ENCODE results near the gene SMIM13. TPM values are rescaled to one million over a fixed set of nuclear protein-coding genes. Genes with fewer than 3 reads are reported as not detected.

SMIM13 gene
- total RNA-seq: 15.2 and 15.6 TPM in 2 replicates

- Mint-ChIP-seq H3K27ac (peak within 1 kb of the TSS; percentile 95), H3K4me3 (peak within 1 kb of the TSS; percentile 92), H3K4me1 (peaks cover 26% of the 10 kb centered on the region), H3K36me3 (ENCODE audit: low read depth) (peaks cover 7% of the 10 kb centered on the region), H3K27me3 (peaks cover 2% of the 10 kb centered on the region), H3K9me3 (no peaks in the 10 kb centered on the region)
- peak; percentile 99 for DNase-seq
- intact Hi-C loops (cut with micrococcal nuclease): loop anchor here (1.0 to 5.0 kb wide), 7 partner anchors 17 to 443 kb away; partner anchors contain the start of genes ERVFRD-1, MAK, NEDD9 and TMEM14C
Observed at GRCh38 chr6:11093626-11094410, at the start of gene SMIM13. SMIM13 (plus strand) TSS chr6:11093834; CDS start chr6:11094314, 480 bp downstream.

- DNase-seq: peak; percentile 72
- Mint-ChIP-seq H3K27ac (peak within 1 kb of the TSS; percentile 64), H3K27me3 (peaks cover 61% of the 10 kb centered on the region)
Observed at GRCh38 chr6:11043961-11044711, 49.5 kb upstream of the SMIM13 start, which contains the start of gene ELOVL2. ELOVL2 (minus strand) TSS chr6:11044305; CDS start chr6:11044230, 75 bp downstream.

GRCh38 chr6:11044712-11045167 is 48.9 kb upstream of the SMIM13 start:
- Mint-ChIP-seq H3K27ac (no peak overlapping the region), H3K27me3 (peaks cover 63% of the 10 kb centered on the region), H3K4me3 (peak overlapping the region; percentile 79), H3K9me3 (peaks cover 4% of the 10 kb centered on the region), H3K4me1 (peaks cover 6% of the 10 kb centered on the region), H3K36me3 (ENCODE audit: low read depth) (peaks cover 2% of the 10 kb centered on the region)
- intact Hi-C loops (cut with micrococcal nuclease): loop anchor here (10.0 kb wide), 1 partner anchor 160 kb away; the partner anchor contains the start of genes GCM2 and SYCP2L
- DNase-seq: no peak

More at GRCh38 chr6:11043961-11044711, 49.5 kb upstream of the SMIM13 start, which contains the start of gene ELOVL2:
- peaks cover 4% of the 10 kb centered on the region for H3K9me3 Mint-ChIP-seq
- H3K36me3 Mint-ChIP-seq (ENCODE audit: low read depth): peaks cover 2% of the 10 kb centered on the region
- peaks cover 6% of the 10 kb centered on the region for H3K4me1 Mint-ChIP-seq
- peak within 1 kb of the TSS; percentile 79 for H3K4me3 Mint-ChIP-seq
- intact Hi-C loops (cut with micrococcal nuclease): loop anchor here (10.0 kb wide), 1 partner anchor 159 kb away; the partner anchor contains the start of genes GCM2 and SYCP2L

- H3K27ac Mint-ChIP-seq: no peak overlapping the region
- peaks cover 43% of the 10 kb centered on the region for H3K27me3 Mint-ChIP-seq
- no peaks in the 10 kb centered on the region for H3K4me1 Mint-ChIP-seq
- no peaks in the 10 kb centered on the region for H3K9me3 Mint-ChIP-seq
- intact Hi-C loops (cut with micrococcal nuclease): no loop called here
- H3K4me3 Mint-ChIP-seq: no peak overlapping the region
- H3K36me3 Mint-ChIP-seq (ENCODE audit: low read depth): no peaks in the 10 kb centered on the region
- DNase-seq: no peak
Observed at GRCh38 chr6:11050731-11051130, 42.9 kb upstream of the SMIM13 start.

GRCh38 chr6:11053307-11053706 is 40.3 kb upstream of the SMIM13 start:
- Mint-ChIP-seq H3K4me3 (no peak overlapping the region), H3K9me3 (no peaks in the 10 kb centered on the region), H3K27me3 (peaks cover 29% of the 10 kb centered on the region), H3K36me3 (ENCODE audit: low read depth) (no peaks in the 10 kb centered on the region), H3K27ac (no peak overlapping the region), H3K4me1 (no peaks in the 10 kb centered on the region)
- no peak for DNase-seq
- intact Hi-C loops (cut with micrococcal nuclease): no loop called here

- Mint-ChIP-seq H3K27ac (no peak overlapping the region), H3K27me3 (peaks cover 19% of the 10 kb centered on the region), H3K36me3 (ENCODE audit: low read depth) (no peaks in the 10 kb centered on the region), H3K4me1 (no peaks in the 10 kb centered on the region), H3K4me3 (no peak overlapping the region), H3K9me3 (no peaks in the 10 kb centered on the region)
- intact Hi-C loops (cut with micrococcal nuclease): no loop called here
- DNase-seq: no peak
Observed at GRCh38 chr6:11054722-11055121, 38.9 kb upstream of the SMIM13 start.

GRCh38 chr6:11055127-11055627 is 38.5 kb upstream of the SMIM13 start:
- Mint-ChIP-seq H3K36me3 (ENCODE audit: low read depth) (no peaks in the 10 kb centered on the region), H3K9me3 (no peaks in the 10 kb centered on the region), H3K27ac (no peak overlapping the region), H3K4me1 (no peaks in the 10 kb centered on the region), H3K4me3 (no peak overlapping the region), H3K27me3 (peaks cover 17% of the 10 kb centered on the region)
- DNase-seq: no peak
- intact Hi-C loops (cut with micrococcal nuclease): no loop called here

- intact Hi-C loops (cut with micrococcal nuclease): no loop called here
- no peak for DNase-seq
- H3K4me1 Mint-ChIP-seq: no peaks in the 10 kb centered on the region
Observed at GRCh38 chr6:11056871-11057270, 36.8 kb upstream of the SMIM13 start.

GRCh38 chr6:11058406-11058805 is 35.2 kb upstream of the SMIM13 start:
- no peak overlapping the region for H3K4me3 Mint-ChIP-seq
- H3K36me3 Mint-ChIP-seq (ENCODE audit: low read depth): no peaks in the 10 kb centered on the region
- no peaks in the 10 kb centered on the region for H3K4me1 Mint-ChIP-seq
- H3K27ac Mint-ChIP-seq: no peak overlapping the region
- no peak for DNase-seq
- intact Hi-C loops (cut with micrococcal nuclease): no loop called here
- H3K27me3 Mint-ChIP-seq: peaks cover 16% of the 10 kb centered on the region
- no peaks in the 10 kb centered on the region for H3K9me3 Mint-ChIP-seq

More at GRCh38 chr6:11056871-11057270, 36.8 kb upstream of the SMIM13 start:
- Mint-ChIP-seq H3K4me3 (no peak overlapping the region), H3K9me3 (no peaks in the 10 kb centered on the region), H3K27me3 (peaks cover 16% of the 10 kb centered on the region), H3K27ac (no peak overlapping the region), H3K36me3 (ENCODE audit: low read depth) (no peaks in the 10 kb centered on the region)

GRCh38 chr6:11062083-11062482 is 31.6 kb upstream of the SMIM13 start:
- Mint-ChIP-seq H3K9me3 (no peaks in the 10 kb centered on the region), H3K27me3 (peaks cover 10% of the 10 kb centered on the region), H3K4me1 (no peaks in the 10 kb centered on the region), H3K4me3 (no peak overlapping the region), H3K36me3 (ENCODE audit: low read depth) (no peaks in the 10 kb centered on the region), H3K27ac (no peak overlapping the region)
- no peak for DNase-seq
- intact Hi-C loops (cut with micrococcal nuclease): loop anchor here (10.0 kb wide), 1 partner anchor 547 kb away; no protein-coding TSS in a partner anchor

GRCh38 chr6:11062715-11063114 is 30.9 kb upstream of the SMIM13 start:
- Mint-ChIP-seq H3K36me3 (ENCODE audit: low read depth) (no peaks in the 10 kb centered on the region), H3K27ac (no peak overlapping the region), H3K4me1 (no peaks in the 10 kb centered on the region), H3K4me3 (no peak overlapping the region), H3K27me3 (peaks cover 10% of the 10 kb centered on the region), H3K9me3 (no peaks in the 10 kb centered on the region)
- intact Hi-C loops (cut with micrococcal nuclease): loop anchor here (10.0 kb wide), 1 partner anchor 548 kb away; no protein-coding TSS in a partner anchor
- DNase-seq: no peak

- H3K27ac Mint-ChIP-seq: no peak overlapping the region
- peaks cover 10% of the 10 kb centered on the region for H3K27me3 Mint-ChIP-seq
- no peaks in the 10 kb centered on the region for H3K4me1 Mint-ChIP-seq
- no peak overlapping the region for H3K4me3 Mint-ChIP-seq
- intact Hi-C loops (cut with micrococcal nuclease): loop anchor here (10.0 kb wide), 1 partner anchor 550 kb away; no protein-coding TSS in a partner anchor
- DNase-seq: no peak
- H3K9me3 Mint-ChIP-seq: no peaks in the 10 kb centered on the region
- no peaks in the 10 kb centered on the region for H3K36me3 Mint-ChIP-seq (ENCODE audit: low read depth)
Observed at GRCh38 chr6:11064836-11065235, 28.8 kb upstream of the SMIM13 start.

GRCh38 chr6:11065436-11066202 is 28.0 kb upstream of the SMIM13 start:
- no peaks in the 10 kb centered on the region for H3K36me3 Mint-ChIP-seq (ENCODE audit: low read depth)
- DNase-seq: no peak
- H3K27me3 Mint-ChIP-seq: peaks cover 8% of the 10 kb centered on the region
- H3K4me1 Mint-ChIP-seq: no peaks in the 10 kb centered on the region
- H3K9me3 Mint-ChIP-seq: no peaks in the 10 kb centered on the region
- intact Hi-C loops (cut with micrococcal nuclease): loop anchor here (10.0 kb wide), 1 partner anchor 551 kb away; no protein-coding TSS in a partner anchor
- no peak overlapping the region for H3K27ac Mint-ChIP-seq
- no peak overlapping the region for H3K4me3 Mint-ChIP-seq

Measured in activated CD4-positive, alpha-beta T cell treated with anti-CD3 and anti-CD28 coated beads, Interleukin-2, amount 10 ng/mL, durations not matched to agents 24 days and 14 days (primary cell).